KBM-7 (cell line): Measurements from ENCODE around the gene SLK.

Experiments used
- DNase-seq: peaks from one replicate; pipeline ENCODE4 v3.0.0-alpha.2; 2015
- in situ Hi-C: fragments of 300-500 bp; cut with MboI; formaldehyde crosslinking; loops from 2 replicates; pipeline ENCODE4 v1.14.3; 2020; ENCODE audit warnings: low sequenced_read_pairs, low pct_unique_long_range_greater_than_20kb, mixed read lengths

The SLK gene

DNA sequence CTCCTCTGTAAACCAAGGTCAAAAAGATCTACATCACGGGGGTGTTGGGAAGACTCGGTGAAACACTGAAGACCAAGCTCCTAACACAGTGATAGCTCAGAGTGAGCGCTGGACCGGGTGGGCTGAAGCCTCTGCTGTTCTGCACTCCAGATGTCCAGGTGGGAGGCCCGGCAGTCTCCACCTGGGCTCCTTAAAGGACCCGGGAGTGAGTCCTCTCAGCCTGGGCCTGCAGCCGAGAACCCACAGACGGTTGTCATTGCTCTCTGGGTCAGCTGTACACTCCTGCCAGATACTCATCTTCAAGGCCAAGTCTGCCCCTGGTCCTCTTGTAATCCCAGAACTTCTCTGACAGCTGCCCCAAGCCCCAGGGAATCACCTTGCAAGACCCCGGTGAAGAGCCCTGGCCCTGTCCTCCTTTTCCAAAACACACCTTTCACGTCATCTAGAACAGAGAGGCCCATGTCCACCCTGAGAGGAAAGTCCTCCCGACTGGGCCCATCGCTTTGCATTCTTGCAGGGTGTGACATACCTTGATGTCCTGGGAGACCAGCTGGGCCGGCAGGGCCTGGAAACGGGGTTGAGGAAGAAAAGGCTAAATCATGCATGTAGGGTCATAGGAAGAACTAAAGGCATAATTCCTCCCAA is 75.1 kb downstream of the SLK start:
- in situ Hi-C loops, result no loop called here

DNA sequence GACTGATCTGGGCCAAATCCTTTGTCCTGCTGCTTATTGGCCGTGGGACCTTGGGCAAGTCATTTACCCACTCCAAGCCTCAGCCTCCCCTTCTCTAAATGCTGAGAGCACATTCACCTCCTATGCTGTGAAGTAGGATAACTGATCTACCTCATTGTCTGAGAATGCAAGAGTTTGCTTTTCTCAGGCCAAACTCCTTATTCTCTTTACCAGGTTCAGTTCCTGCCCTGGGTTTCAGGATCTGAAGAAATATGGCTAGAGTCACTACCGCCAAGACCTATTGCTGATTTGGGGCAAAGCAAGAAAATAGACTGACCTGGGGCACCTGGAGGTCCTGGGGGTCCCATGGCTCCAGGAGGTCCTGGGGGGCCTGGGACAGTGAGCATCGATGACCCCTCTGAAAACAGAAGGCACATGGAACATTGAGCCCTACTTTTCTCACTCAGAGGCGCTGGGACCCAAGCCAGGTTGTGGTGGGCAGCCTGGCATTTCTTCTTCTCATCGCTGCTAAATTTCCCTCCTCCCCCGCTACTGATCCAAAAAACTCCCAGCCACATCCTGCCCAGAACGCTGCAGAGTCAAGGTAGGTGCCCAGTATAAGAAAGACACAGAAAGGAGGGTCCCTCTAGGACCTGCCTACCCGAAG is 76.4 kb downstream of the SLK start:
- no peak for DNase-seq

More for the DNA sequence above, 75.1 kb downstream of the SLK start:
- no peak for DNase-seq

DNA sequence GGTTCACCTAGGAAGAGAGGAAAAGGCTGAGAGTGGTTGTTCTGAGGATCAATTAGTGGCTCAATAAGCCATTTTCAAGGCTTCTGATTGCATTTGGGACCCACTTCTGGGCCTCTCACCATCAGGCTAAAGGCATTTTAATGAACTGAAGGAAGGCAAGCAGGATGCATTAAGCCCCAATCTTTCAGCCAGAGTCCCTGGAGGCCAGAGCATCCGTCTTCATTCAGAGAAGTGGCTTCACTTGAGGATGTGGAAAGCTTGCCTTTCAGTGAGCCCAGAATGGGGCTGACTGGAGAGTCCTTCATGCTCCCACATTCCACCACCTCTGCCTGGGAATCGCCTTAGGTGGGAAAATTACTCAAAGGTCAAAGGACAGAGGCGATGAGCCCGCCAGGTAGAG is 76.9 kb downstream of the SLK start:
- in situ Hi-C loops, result no loop called here
- no peak for DNase-seq

More for the DNA sequence above, 76.4 kb downstream of the SLK start:
- in situ Hi-C loops, result no loop called here

DNA sequence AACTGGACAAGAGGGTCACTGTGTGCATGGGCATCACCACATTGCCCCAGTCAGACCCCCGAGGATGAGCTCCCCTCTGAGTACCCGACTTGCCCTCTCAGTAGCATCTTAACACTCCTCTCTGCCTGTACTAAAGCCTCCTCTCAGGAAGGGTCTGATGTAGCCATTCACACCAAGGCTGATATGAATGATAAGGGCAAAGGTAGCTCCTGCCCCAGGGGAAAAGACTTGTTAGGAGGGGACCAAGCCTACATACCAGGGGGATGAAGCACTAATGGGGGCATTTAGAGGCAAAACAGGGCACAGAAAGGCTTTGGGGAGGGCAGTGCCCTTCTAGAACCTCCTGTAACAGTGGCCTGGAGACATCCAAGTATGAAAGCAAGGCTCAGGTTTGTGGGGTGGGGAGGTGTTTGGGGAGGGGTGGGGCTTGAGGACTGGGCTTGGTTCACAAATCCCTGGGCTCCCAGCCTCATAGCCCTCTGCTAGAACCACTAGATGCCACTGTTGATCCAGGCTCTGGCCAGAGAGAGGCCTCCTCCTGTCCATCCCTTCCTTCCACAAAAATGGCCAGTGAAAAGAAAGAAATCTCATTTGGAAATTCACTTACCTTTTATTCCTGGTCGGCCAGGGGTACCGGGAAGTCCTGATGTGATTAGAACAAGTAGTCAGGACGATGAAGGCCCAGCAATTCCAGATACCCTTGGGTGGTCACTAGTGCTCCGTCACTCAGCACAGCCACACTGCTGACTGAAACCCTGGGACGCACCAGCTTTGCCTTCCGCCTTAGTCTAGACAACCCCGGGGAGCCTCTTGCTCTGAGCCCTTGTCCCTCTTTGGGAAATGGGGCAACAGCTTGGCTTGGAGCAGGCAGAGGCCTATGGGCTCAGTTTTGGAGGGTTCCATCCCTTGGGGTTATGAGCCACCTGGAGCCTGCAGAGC is 78.5 kb downstream of the SLK start:
- peak; percentile 25 for DNase-seq
- in situ Hi-C loops, result no loop called here

DNA sequence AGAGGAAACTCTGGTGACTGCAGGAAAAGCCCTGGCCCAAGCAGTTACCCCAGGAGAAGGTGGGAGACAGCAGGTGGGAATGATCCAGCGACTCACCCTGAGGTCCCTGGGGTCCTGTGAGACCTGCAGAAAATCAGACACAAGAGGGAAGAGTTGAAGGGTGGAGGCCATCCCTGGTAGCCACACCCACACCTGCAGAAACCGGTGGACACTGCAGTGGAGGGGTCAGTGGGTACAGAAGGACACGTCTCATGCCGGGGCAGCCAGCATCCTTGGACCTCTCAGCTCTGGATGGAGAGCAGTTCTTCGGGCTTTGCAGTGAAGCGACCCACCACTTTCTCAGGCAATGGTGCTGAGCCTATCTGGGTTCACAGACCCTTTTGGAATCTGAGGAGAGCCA is 79.7 kb downstream of the SLK start:
- DNase-seq, result no peak
- in situ Hi-C loops, result no loop called here

DNA sequence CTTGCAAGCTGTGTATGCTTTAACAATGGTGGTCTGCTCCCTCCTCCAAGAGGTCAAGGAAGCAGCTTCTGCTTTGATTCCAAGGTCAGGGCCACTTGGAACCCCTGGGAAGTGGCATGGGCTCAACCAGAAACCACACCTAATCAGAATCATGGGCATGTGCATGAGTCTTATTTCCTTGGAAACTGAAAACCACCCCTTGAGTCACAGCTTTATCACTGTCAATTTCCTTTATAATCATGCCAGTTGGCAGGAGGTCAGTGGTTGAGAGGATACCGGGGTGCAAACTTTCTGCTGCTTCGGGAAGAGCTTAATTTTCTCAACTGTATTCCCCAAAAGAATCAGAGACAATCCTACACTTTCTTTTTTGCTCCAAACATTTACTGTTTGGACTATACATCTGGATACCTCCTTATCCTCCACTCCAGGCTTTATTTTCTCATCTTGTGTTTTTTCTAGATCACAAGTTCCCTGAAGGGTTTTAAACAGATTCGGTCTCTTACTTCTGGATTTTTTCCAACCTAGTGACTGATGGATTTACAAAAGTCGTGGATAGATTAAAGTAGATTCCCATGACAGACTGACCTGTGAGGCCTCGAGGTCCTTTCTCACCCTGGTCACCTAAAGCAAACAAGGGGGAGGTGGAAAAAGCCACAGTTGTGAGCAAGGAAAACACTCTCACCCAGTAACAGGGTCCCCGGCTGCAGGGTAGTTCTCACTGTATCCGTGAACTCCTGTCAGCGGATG is 82.7 kb downstream of the SLK start:
- no peak for DNase-seq
- in situ Hi-C loops, result no loop called here

DNA sequence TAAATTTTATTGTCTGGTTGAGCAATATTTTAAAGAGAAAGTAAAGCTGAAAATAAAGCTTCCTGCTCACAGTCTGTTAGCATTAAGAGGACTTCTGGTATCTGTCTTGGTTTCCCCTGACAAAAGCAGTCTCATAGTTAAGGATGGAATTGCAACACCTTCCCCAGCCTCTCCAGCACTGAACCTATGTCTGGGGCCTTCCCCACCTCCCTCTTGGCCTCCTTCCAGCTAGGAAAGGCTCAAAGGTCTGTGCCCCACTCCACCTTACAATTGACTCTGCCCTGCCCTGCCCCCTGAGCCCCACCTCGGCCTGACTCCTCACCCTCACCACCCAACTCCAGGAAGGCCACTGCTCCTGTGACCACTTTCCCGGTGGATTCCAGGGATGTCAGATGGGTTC is 85.5 kb downstream of the SLK start:
- in situ Hi-C loops, result no loop called here
- DNase-seq, result no peak

DNA sequence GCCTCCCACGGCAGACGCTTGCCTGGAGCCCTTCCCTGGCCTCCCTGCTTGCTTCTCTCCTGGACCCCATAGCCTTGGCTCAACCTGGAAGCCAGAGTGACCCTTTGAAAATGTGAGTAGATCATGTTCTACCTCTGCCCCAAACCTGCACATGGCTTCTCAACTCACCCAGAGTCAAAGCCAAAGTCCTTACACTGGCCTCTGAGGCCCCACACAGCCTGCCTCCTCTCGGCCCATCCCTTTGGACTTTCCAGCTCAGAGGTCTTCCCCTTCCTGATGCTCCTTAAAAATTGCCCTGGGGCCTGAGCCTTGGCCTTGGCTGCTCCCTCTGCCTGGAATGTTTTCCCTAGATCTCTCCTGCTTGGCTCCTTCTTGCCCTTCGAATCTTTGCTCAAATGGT is 86.3 kb downstream of the SLK start:
- DNase-seq, result no peak
- in situ Hi-C loops, result no loop called here

DNA sequence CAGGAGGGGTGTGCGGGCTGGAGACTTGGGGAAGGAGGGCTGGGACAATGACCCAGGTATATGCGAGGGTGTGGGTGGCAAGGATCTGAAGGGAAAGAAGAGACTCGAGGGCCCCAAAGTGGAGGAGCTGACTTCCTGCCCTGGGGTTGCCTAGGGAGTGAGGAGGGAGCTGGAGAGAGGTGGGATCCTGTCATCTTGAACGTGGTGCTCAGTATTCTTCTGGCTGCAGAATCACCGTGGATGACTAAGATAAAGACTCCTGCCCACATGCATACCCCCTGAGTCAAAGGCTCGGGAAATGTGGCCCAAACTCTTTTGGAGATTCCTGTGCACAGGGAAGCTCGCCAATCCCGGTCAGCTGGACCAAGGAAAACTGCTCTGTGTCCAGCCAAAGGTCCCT is 87.5 kb downstream of the SLK start:
- DNase-seq, result no peak
- in situ Hi-C loops, result no loop called here

DNA sequence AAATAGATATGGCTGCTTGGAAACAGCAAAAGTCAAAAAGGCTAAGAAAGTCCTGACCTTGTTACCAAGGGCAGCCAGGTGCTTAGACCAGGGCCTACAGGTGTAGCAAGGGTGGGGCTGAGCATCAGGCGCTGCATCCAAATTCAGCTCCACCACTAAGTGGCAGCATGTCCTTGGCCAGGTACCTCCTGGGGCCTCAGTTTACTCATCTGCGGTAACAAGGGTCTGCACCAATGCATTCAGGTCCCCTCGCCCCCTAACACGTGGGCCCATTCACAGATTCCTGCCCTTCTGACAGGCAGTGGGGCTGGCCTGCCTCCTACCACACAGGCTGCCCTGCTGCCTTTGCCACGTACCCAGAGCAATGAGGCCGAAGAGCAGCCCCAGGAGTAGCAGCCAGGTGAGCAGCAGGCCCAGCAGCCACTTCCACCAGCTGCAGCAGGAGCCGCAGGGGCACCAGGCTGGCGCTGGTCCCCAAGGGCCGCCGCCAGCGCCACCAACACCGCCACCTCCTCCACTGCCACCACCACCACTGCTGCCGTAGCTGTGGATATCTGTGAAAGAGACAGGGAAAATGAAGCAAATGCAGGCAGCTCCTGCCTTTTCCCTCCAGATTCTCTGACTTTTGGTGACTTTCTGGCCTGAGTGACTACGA is 89.8 kb downstream of the SLK start:
- in situ Hi-C loops, result no loop called here

DNA sequence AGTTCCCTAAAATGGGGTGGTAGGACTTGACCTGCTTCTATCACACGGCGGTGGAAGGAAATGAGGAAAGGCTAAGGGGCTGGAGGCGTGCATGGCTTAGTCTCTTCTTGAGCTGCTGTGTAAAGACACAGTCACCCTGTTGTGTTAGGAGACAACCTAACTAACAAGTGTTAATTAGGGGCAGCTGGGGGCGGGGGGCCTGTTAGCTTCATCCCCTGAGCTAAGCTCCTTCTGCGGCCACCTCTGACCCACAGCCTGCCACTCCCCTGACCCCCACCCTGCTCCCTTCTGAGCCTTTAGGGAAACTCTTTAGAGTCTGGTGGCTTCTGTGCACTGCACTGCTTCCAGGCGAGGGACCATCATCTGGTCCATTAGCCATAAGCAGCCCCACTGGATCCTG is 90.8 kb downstream of the SLK start:
- no peak for DNase-seq
- in situ Hi-C loops, result no loop called here

More for the DNA sequence above, 89.8 kb downstream of the SLK start:
- no peak for DNase-seq

DNA sequence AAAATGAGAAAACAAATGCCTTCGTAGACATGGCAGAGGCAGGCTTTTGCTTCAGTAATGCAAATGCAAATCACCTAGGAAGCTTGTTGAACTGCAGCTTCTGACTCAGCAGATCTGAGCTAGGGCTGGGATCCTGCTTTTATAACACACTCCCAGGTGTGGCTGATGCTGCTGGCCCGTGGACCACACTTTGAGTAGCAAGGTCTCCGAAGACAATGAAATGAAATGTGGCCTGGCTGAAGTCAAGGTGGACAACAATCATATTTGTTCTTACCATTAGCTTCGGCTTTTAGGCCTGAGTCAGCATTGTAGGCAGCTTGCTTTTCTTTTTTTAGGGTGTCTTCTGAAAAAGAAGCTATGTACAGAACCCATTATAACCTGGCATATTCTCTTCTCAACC is 92.4 kb downstream of the SLK start:
- no peak for DNase-seq
- in situ Hi-C loops, result no loop called here

DNA sequence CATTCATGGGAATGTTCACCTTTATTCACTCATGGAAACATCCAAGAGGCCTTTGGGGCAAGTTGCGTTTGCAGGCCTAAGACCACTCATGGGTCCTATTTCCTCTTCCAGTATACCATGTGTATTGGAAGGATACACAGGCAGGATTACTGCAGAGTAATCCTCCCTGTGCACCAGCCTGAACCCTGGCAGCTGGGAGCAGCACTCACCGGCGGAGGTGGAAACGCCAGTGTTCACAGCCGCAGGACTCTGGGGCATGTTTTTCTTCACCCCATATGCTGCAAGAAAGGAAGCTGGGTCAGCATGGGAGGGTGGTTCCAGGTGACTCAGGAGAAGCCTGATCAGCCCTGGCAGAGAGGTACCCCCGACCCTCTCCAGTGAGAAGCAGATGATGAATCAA is 94.3 kb downstream of the SLK start:
- DNase-seq, result no peak
- in situ Hi-C loops, result no loop called here

DNA sequence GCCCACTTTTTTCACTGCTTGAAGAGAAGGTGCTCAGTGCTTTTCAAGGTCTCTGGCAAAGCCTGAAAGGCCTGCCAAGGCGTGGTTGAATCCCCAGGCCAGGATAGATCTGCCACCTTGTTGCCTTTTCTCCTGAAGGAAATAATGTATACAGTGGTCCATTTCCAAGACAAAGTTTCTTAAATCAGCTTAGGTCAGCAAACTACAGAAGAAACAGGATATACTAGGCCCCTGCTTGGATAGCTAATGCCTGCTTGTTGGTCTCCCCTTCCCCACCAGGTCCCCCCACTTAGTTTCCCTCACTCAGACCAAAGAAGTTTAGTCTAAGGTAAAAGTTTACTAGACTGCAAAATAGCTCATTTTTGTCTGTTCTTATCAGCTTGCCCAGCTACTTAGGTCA is 98.8 kb downstream of the SLK start:
- no peak for DNase-seq
- in situ Hi-C loops, result no loop called here

DNA sequence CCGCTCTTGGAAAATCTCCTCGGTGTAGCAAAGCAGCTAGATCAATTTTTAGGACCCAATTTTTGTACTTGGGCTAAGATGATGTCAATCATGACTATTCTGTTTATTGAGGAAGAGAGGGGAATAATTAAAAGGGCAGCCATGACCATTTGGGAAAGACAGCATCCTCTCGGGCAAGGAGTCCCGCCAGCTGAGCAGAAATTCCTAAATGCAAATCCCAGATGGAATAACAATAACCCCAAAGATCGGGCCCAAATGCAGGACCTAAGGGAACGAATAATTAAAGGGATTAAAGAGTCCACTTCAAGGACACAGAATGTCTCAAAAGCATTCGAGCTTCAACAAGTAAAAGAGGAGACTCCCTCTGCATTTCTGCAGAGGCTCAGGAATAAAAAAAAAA is 100.0 kb downstream of the SLK start:
- no peak for DNase-seq
- in situ Hi-C loops, result no loop called here

DNA sequence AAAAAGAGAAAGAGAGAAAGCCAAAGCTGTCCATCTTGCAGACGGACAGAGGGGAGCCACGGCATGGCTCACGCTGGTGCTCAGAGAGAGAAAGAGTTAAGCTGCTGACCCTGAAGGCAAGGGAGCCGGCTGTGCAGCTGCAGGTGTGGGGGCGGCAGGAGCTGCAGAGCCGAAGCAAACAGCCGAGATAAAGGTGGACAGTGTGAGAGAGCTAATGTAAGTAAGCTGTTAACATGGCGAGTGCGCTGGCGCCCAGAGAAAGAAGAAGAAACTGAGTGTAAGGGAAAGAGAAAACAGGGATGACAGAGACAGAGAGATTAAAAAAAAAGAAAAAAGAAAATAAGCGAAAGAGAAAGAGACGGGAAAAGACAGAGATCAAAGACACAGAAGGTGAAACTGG is 100.6 kb downstream of the SLK start:
- DNase-seq, result no peak
- in situ Hi-C loops, result no loop called here

DNA sequence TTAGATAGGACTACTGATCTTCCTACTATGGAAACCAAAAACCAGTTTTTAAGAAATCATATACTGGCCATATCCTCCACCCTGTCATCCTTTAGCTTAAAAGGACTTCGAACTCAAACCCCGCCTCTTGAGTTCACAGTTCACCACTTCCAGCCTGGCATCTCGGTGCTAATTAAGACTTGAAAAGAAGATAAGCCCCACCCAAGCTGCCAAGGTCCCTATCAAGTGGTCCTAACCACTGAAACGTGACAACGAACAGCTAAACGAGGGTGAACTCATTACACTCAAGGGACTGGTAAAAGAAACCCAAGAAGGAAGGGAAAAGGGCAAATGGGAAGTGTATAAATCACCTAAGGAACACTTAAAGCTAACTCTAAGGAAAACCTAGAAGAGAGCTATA is 102.7 kb downstream of the SLK start:
- in situ Hi-C loops, result no loop called here

DNA sequence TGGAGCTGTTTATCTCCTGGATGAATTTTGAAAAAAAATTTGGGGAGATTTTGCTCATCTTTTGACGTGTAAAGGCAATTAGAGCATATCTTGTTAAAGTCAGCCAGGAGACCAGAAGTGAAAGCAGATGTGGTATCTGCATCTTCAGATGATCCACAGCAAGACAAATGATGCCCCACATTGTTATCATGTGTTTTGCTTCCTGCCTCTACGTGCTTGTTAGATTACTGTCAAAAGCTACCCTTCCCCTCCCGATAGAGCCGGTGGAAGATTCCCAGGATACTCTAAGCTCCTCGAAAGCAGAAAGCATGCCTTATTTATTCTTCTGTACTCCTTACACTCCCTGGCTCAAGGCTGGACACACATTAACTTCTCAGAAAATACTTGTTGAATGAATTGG is 105.8 kb downstream of the SLK start:
- in situ Hi-C loops, result no loop called here
- no peak for DNase-seq

More for the DNA sequence above, 102.7 kb downstream of the SLK start:
- DNase-seq, result no peak

DNA sequence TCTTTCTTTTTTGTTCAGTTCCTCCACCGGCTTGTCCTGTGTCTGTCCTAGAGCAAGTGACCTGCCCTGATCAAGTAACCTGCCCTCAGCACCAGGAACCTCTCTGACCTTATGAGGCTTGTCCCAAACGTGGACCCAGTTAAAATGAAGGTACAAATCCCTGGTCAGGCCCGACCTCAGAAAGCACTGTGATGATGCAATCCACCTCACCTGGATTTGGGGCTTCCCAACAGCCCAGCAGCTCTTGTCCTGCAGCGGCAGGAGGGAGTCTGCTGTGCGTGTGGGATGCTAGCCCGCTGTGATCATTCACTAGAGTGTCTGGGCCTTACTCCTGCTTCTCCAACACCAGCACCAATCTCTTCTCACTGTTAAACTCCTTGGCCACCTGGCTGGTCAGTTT is 107.6 kb downstream of the SLK start:
- in situ Hi-C loops, result no loop called here
- DNase-seq, result no peak
